ENCODE results near the gene PIEZO1.

Gene PIEZO1

DNA sequence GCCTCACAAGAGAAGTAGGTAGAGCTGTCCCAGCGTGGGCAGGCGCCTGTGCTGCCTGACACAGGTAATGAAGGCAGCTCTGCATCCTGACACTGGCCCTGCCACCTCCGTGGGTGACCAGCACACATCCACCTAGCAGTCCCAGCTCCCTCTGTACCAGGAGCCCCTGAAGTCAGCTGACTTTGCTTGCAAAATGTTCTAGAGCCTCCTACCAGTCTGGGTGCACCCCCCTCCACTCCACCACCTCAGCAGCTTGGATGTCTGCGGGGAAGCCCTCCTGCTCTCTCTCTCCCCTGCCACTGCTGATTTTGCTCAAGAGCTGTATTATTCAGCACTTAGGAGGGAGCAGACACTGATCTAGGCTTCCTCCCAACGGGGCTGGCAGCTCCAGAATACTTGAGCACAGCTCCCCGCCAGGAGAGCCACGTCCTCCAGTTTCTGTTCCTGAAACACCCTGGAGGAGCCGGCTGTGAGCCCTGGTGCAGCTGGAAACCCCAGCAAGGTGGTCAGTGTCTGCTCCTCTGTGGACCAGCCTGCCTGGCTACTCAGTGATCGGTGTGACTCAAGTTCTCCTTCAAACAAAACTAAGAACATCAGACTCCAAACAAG lies 79.8 kb downstream of the PIEZO1 start:
- peak overlapping the region; percentile 73 for H3K4me3 ChIP-seq
- peak overlapping the region; percentile 45 for H3K9ac ChIP-seq (ENCODE audit: insufficient read length)
- DNase-seq (ENCODE audit: low read depth, low spot score) = no peak
- TF ChIP-seq EZH2 (IDR thresholded peaks at IDR 0.05) (no peak), POLR2AphosphoS5 (IDR thresholded peaks at IDR 0.05; ENCODE audit: borderline replicate concordance, low read depth, low read length) (no peak), FOXP2 (optimal IDR thresholded peaks at IDR 0.05; ENCODE audit: control extremely low read depth, extremely low read length, insufficient read depth) (no peak)
- no peak overlapping the region for H3K27ac ChIP-seq
- H3K9me3 ChIP-seq (ENCODE audit: low read depth, low read length) = no peaks in the 10 kb centered on the region
- H3K36me3 ChIP-seq (ENCODE audit: insufficient read depth, low read length) = no peaks in the 10 kb centered on the region

- Histone ChIP-seq H3K27ac (no peak overlapping the region), H3K9ac (ENCODE audit: insufficient read length) (no peak overlapping the region), H3K9me3 (ENCODE audit: low read depth, low read length) (no peaks in the 10 kb centered on the region), H3K4me3 (no peak overlapping the region), H3K36me3 (ENCODE audit: insufficient read depth, low read length) (no peaks in the 10 kb centered on the region)
- TF ChIP-seq FOXP2 (optimal IDR thresholded peaks at IDR 0.05; ENCODE audit: control extremely low read depth, extremely low read length, insufficient read depth) (no peak), EZH2 (IDR thresholded peaks at IDR 0.05) (no peak), POLR2AphosphoS5 (IDR thresholded peaks at IDR 0.05; ENCODE audit: borderline replicate concordance, low read depth, low read length) (no peak)
- no peak for DNase-seq (ENCODE audit: low read depth, low spot score)
Measured at GRCh38 chr16:88703486-88704309, 81.3 kb downstream of the PIEZO1 start.

- no peaks in the 10 kb centered on the region for H3K9me3 ChIP-seq (ENCODE audit: low read depth, low read length)
- no peak for DNase-seq (ENCODE audit: low read depth, low spot score)
- TF ChIP-seq EZH2 (IDR thresholded peaks at IDR 0.05) = no peak
- TF ChIP-seq POLR2AphosphoS5 (IDR thresholded peaks at IDR 0.05; ENCODE audit: borderline replicate concordance, low read depth, low read length) = no peak
- TF ChIP-seq FOXP2 (optimal IDR thresholded peaks at IDR 0.05; ENCODE audit: control extremely low read depth, extremely low read length, insufficient read depth) = no peak
- H3K9ac ChIP-seq (ENCODE audit: insufficient read length) = no peak overlapping the region
- no peak overlapping the region for H3K27ac ChIP-seq
- no peak overlapping the region for H3K4me3 ChIP-seq
- no peaks in the 10 kb centered on the region for H3K36me3 ChIP-seq (ENCODE audit: insufficient read depth, low read length)
Measured at GRCh38 chr16:88702371-88703210, 82.4 kb downstream of the PIEZO1 start.

GRCh38 chr16:88701581-88702370 lies 83.2 kb downstream of the PIEZO1 start:
- no peak overlapping the region for H3K4me3 ChIP-seq

GRCh38 chr16:88700636-88701482 lies 84.2 kb downstream of the PIEZO1 start:
- no peaks in the 10 kb centered on the region for H3K36me3 ChIP-seq (ENCODE audit: insufficient read depth, low read length)
- H3K27ac ChIP-seq = no peak overlapping the region
- no peak overlapping the region for H3K4me3 ChIP-seq
- no peaks in the 10 kb centered on the region for H3K9me3 ChIP-seq (ENCODE audit: low read depth, low read length)
- no peak for DNase-seq (ENCODE audit: low read depth, low spot score)
- TF ChIP-seq POLR2AphosphoS5 (IDR thresholded peaks at IDR 0.05; ENCODE audit: borderline replicate concordance, low read depth, low read length) (no peak), EZH2 (IDR thresholded peaks at IDR 0.05) (no peak), FOXP2 (optimal IDR thresholded peaks at IDR 0.05; ENCODE audit: control extremely low read depth, extremely low read length, insufficient read depth) (no peak)
- H3K9ac ChIP-seq (ENCODE audit: insufficient read length) = no peak overlapping the region

More at GRCh38 chr16:88701581-88702370, 83.2 kb downstream of the PIEZO1 start:
- Histone ChIP-seq H3K9me3 (ENCODE audit: low read depth, low read length) (no peaks in the 10 kb centered on the region), H3K9ac (ENCODE audit: insufficient read length) (no peak overlapping the region), H3K36me3 (ENCODE audit: insufficient read depth, low read length) (no peaks in the 10 kb centered on the region), H3K27ac (no peak overlapping the region)
- DNase-seq (ENCODE audit: low read depth, low spot score) = no peak
- no peak for TF ChIP-seq FOXP2 (optimal IDR thresholded peaks at IDR 0.05; ENCODE audit: control extremely low read depth, extremely low read length, insufficient read depth)

DNA sequence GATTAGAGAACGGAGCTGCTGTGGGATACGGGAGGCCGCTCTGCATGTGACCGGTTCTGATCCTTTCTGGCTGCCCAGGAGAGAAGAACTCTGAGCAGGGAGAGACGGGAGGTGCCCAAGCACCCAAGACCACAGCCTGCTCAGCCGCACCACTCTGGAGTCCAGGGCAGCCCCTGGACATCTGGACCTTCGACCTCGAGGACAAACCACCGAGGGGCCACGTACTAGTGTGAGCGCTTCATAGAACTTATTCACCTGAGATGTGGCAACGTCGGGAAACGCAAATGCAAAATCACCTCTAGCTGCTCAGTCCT lies 84.7 kb downstream of the PIEZO1 start:
- H3K4me3 ChIP-seq = no peak overlapping the region
- no peaks in the 10 kb centered on the region for H3K36me3 ChIP-seq (ENCODE audit: insufficient read depth, low read length)
- no peak overlapping the region for H3K9ac ChIP-seq (ENCODE audit: insufficient read length)

DNA sequence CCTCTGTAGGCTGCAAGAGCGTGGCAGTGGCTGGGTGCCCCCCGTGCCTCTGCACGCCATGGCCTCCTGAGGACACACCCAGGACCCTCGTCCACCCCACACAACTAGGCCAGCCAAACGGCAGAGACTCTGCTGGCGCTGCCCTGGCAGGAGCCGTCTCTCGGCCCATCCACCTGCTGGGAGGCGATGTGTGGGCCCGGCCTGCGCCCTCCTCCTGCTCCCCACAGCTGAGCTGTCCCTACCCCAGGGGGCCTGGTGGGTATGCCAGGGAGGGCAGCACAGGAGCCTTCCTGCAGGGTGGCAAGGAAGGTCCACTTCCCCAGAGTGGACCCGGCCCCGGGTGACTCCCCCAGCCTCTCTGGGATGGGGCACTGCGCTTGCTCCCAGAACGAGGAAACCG lies 85.8 kb downstream of the PIEZO1 start:
- Histone ChIP-seq H3K27ac (no peak overlapping the region), H3K36me3 (ENCODE audit: insufficient read depth, low read length) (no peaks in the 10 kb centered on the region), H3K9ac (ENCODE audit: insufficient read length) (no peak overlapping the region), H3K4me3 (no peak overlapping the region), H3K9me3 (ENCODE audit: low read depth, low read length) (no peaks in the 10 kb centered on the region)
- no peak for TF ChIP-seq FOXP2 (optimal IDR thresholded peaks at IDR 0.05; ENCODE audit: control extremely low read depth, extremely low read length, insufficient read depth)
- no peak for TF ChIP-seq EZH2 (IDR thresholded peaks at IDR 0.05)
- no peak for TF ChIP-seq POLR2AphosphoS5 (IDR thresholded peaks at IDR 0.05; ENCODE audit: borderline replicate concordance, low read depth, low read length)
- no peak for DNase-seq (ENCODE audit: low read depth, low spot score)

More for the DNA sequence above, 84.7 kb downstream of the PIEZO1 start:
- Histone ChIP-seq H3K9me3 (ENCODE audit: low read depth, low read length) (no peaks in the 10 kb centered on the region), H3K27ac (no peak overlapping the region)
- DNase-seq (ENCODE audit: low read depth, low spot score) = no peak
- TF ChIP-seq POLR2AphosphoS5 (IDR thresholded peaks at IDR 0.05; ENCODE audit: borderline replicate concordance, low read depth, low read length) (no peak), EZH2 (IDR thresholded peaks at IDR 0.05) (no peak)

All from SK-N-MC (cell line).